ENCODE results near the gene ZNF892. TPM values are rescaled to one million over a fixed set of nuclear protein-coding genes. Genes with fewer than 3 reads are reported as not detected.

Gene ZNF892
- total and polyA plus RNA-seq, 2 of the 13 experiments (the other 11 are each of a cell fraction or from before 2014, with no cell fraction given) = not detected

- no peak for TF ChIP-seq CREB3 (CRISPR knock-in tag; IDR thresholded peaks at IDR 0.05)
- peak; percentile 92; the same call in 1 of the 2 replicates for TF ChIP-seq SRY (CRISPR knock-in tag; IDR thresholded peaks at IDR 0.05)
- TF ChIP-seq CEBPB (IDR thresholded peaks at IDR 0.05; ENCODE audit: borderline replicate concordance, low read depth, low read length) = peak; percentile 45; the same call in 1 of the 2 replicates
- TF ChIP-seq, protein P1, sequence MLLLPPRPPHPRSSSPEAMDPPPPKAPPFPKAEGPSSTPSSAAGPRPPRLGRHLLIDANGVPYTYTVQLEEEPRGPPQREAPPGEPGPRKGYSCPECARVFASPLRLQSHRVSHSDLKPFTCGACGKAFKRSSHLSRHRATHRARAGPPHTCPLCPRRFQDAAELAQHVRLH (CRISPR knock-in tag; IDR thresholded peaks at IDR 0.05; ENCODE audit: borderline replicate concordance, low read depth) = peak; percentile 87; the same call in 1 of the 2 replicates
- TF ChIP-seq ZBTB38 (CRISPR knock-in tag; IDR thresholded peaks at IDR 0.05) = peak; percentile 76
- no peak for TF ChIP-seq KDM6A (CRISPR knock-in tag; IDR thresholded peaks at IDR 0.05; ENCODE audit: low read depth)
- no peak for TF ChIP-seq ZNF577 (CRISPR knock-in tag; IDR thresholded peaks at IDR 0.05; ENCODE audit: borderline replicate concordance, low read depth)
- peak; percentile 92 for TF ChIP-seq KDM2A (CRISPR knock-in tag; IDR thresholded peaks at IDR 0.05; ENCODE audit: borderline replicate concordance, low read depth)
- TF ChIP-seq MTERF4 (CRISPR knock-in tag; IDR thresholded peaks at IDR 0.05) = peak; percentile 95
- peak; percentile 48; the same call in 1 of the 2 replicates for TF ChIP-seq BRCA1 (CRISPR knock-in tag; IDR thresholded peaks at IDR 0.05)
- TF ChIP-seq ZFP37 (CRISPR knock-in tag; IDR thresholded peaks at IDR 0.05; ENCODE audit: borderline replicate concordance) = peak; percentile 91; the same call in 1 of the 2 replicates
- TF ChIP-seq ZNF562 (CRISPR knock-in tag; IDR thresholded peaks at IDR 0.05; ENCODE audit: borderline replicate concordance) = no peak
- no peak for TF ChIP-seq NCOA1 (CRISPR knock-in tag; IDR thresholded peaks at IDR 0.05)
- 0 out of 2 replicates have a peak, but pooled peaks have one; percentile 2 for TF ChIP-seq HHEX (CRISPR knock-in tag; IDR thresholded peaks at IDR 0.05)
- TF ChIP-seq ZFP1 (CRISPR knock-in tag; IDR thresholded peaks at IDR 0.05) = no peak
- TF ChIP-seq, protein P2, sequence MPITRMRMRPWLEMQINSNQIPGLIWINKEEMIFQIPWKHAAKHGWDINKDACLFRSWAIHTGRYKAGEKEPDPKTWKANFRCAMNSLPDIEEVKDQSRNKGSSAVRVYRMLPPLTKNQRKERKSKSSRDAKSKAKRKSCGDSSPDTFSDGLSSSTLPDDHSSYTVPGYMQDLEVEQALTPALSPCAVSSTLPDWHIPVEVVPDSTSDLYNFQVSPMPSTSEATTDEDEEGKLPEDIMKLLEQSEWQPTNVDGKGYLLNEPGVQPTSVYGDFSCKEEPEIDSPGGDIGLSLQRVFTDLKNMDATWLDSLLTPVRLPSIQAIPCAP (CRISPR knock-in tag; IDR thresholded peaks at IDR 0.05; ENCODE audit: low read depth) = no peak; the same call in 1 of the 2 replicates
- no peak for TF ChIP-seq SRSF4 (IDR thresholded peaks at IDR 0.05; ENCODE audit: low read depth, low read length, poor library complexity, severe bottlenecking)
- peak; percentile 53; the same call in 1 of the 2 replicates for TF ChIP-seq ARID3A (IDR thresholded peaks at IDR 0.05; ENCODE audit: low read depth, low read length)
- peak; percentile 62; the same call in 1 of the 2 replicates for TF ChIP-seq GATA4 (IDR thresholded peaks at IDR 0.05; ENCODE audit: borderline replicate concordance, low read depth)
- TF ChIP-seq ZNF260 (CRISPR knock-in tag; IDR thresholded peaks at IDR 0.05; ENCODE audit: borderline replicate concordance, low read depth) = no peak
- TF ChIP-seq, protein P3, sequence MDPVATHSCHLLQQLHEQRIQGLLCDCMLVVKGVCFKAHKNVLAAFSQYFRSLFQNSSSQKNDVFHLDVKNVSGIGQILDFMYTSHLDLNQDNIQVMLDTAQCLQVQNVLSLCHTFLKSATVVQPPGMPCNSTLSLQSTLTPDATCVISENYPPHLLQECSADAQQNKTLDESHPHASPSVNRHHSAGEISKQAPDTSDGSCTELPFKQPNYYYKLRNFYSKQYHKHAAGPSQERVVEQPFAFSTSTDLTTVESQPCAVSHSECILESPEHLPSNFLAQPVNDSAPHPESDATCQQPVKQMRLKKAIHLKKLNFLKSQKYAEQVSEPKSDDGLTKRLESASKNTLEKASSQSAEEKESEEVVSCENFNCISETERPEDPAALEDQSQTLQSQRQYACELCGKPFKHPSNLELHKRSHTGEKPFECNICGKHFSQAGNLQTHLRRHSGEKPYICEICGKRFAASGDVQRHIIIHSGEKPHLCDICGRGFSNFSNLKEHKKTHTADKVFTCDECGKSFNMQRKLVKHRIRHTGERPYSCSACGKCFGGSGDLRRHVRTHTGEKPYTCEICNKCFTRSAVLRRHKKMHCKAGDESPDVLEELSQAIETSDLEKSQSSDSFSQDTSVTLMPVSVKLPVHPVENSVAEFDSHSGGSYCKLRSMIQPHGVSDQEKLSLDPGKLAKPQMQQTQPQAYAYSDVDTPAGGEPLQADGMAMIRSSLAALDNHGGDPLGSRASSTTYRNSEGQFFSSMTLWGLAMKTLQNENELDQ (CRISPR knock-in tag; IDR thresholded peaks at IDR 0.05; ENCODE audit: borderline replicate concordance) = no peak; the same call in 1 of the 2 replicates
Observed at GRCh38 chr2:95165371-95166064, 41.8 kb upstream of the ZNF892 start, which contains the start of gene ZNF2 (continued).
